ENCODE results near the gene LIPM. TPM values are rescaled to one million over a fixed set of nuclear protein-coding genes. Genes with fewer than 3 reads are reported as not detected.

LIPM gene
- polyA plus RNA-seq, 3 donors = not detected

DNA sequence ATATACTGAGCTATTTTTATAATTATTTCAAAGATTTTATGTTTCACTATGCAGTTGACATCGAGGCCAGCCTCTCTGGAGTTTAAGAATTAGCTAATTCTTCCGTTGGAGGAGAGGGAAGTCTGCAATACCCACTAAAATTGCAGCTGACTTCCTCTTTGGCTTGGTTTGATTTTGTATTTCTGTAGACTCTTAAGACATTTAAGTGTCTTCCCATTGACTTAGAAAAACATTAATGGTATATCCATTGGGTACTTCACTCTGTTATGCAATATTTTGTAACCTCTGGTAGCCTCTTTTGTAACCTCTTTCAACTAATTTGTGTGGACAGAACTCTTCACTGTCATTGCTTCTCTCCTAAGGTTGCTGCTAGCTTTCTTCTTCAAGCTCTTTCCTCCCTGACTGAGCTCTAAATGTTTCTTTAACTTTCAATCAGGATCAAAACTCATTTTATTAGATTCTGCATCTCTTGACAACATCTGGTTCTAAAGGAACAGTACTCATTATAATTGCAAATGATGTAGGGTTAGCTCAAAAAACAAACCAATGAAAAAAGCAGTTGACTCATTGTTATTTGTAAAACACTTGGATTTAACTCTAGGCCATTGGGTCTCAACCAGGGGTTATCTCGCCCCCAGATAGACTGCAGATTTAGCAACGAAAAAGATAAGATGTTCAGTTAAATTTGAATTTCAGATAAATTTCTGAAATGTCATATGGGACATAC is 50.8 kb downstream of the LIPM start:
- Mint-ChIP-seq H3K4me1 (peaks cover 88% of the 10 kb centered on the region), H3K27me3 (ENCODE audit: low read depth in 3 of 3) (peaks cover 0 to 4% (median 1%) of the 10 kb centered on the region in 3 donors), H3K36me3 (no peaks in the 10 kb centered on the region), H3K9me3 (no peaks in the 10 kb centered on the region), H3K27ac (peak overlapping the region; percentile 82 to 96 (median 94)), H3K4me3 (peak overlapping the region in 1 of 2 donors; percentile 67)
- Histone ChIP-seq H3K79me2 (ENCODE audit: insufficient read depth, low read length) (peaks cover 23% of the 10 kb centered on the region), H3K27ac (ENCODE audit: low read depth in 1 of 2, low read length in 2 of 2) (peak overlapping the region; percentile 44 to 79), H3K4me3 (replicated peaks in 1 of 3; ENCODE audit: low read depth in 2 of 3, low read length in 3 of 3) (peak overlapping the region in 1 of 3 experiments; percentile 67), H2AFZ (ENCODE audit: insufficient read depth, low read depth, low read length, poor library complexity, severe bottlenecking) (no peak overlapping the region), H4K20me1 (ENCODE audit: insufficient read depth, low read length) (no peaks in the 10 kb centered on the region), H3K4me2 (replicated peaks; ENCODE audit: extremely low read depth, low read length, poor library complexity, severe bottlenecking) (peak overlapping the region; percentile 74), H3K27me3 (ENCODE audit: control insufficient read depth in 2 of 2, insufficient read depth in 2 of 2, low read length in 2 of 2) (no peaks in the 10 kb centered on the region), H3K4me1 (ENCODE audit: control insufficient read depth in 1 of 2, insufficient read depth in 2 of 2, low read length in 2 of 2) (peaks cover 78% of the 10 kb centered on the region in 2 donors), H3K36me3 (replicated peaks in 1 of 2; ENCODE audit: control insufficient read depth in 1 of 2, insufficient read depth in 2 of 2, low read length in 2 of 2) (no peaks in the 10 kb centered on the region), H3K9me3 (replicated peaks in 1 of 2; ENCODE audit: control insufficient read depth in 1 of 2, insufficient read depth in 1 of 2, low read length in 2 of 2) (no peaks in the 10 kb centered on the region), H3K9ac (ENCODE audit: insufficient read depth, low read length, poor library complexity, severe bottlenecking) (no peak overlapping the region)
- intact Hi-C loops (cut with micrococcal nuclease) = loop anchor here in 1 of 2 donors (5.0 to 10.0 kb wide), 2 partner anchors 139 to 361 kb away; partner anchors contain the start of gene FAS
- WGBS (ENCODE audit: insufficient coverage) = 0% methylated on average over 1 of the region's 4 CpGs
- TF ChIP-seq, protein P1, sequence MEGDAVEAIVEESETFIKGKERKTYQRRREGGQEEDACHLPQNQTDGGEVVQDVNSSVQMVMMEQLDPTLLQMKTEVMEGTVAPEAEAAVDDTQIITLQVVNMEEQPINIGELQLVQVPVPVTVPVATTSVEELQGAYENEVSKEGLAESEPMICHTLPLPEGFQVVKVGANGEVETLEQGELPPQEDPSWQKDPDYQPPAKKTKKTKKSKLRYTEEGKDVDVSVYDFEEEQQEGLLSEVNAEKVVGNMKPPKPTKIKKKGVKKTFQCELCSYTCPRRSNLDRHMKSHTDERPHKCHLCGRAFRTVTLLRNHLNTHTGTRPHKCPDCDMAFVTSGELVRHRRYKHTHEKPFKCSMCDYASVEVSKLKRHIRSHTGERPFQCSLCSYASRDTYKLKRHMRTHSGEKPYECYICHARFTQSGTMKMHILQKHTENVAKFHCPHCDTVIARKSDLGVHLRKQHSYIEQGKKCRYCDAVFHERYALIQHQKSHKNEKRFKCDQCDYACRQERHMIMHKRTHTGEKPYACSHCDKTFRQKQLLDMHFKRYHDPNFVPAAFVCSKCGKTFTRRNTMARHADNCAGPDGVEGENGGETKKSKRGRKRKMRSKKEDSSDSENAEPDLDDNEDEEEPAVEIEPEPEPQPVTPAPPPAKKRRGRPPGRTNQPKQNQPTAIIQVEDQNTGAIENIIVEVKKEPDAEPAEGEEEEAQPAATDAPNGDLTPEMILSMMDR (IDR thresholded peaks at IDR 0.05) = no peak
- DNase-seq = peak; percentile 73 to 92 (median 83)

DNA sequence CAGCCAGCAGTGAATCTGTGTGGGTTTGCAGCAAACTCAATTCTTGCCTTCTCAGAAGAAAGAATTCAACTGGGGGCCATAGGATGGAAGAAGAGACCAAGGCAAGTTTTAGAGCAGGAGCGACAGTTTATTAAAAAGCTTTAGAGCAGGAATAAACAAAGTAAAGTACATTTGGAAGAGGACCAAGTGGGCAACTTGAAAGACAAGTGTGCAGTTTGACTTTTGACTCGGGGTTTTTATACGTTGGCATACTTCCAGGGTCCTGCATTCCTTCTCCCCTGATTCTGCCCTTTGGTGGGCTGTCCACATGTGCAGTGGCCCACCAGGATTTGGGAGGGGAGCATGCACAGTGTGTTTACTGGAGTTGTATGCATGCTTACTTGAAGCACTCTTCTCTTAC is 52.2 kb downstream of the LIPM start:
- TF ChIP-seq, protein P1 (IDR thresholded peaks at IDR 0.05) = no peak
- peak overlapping the region in 1 of 3 experiments; percentile 19 for H3K4me3 ChIP-seq (replicated peaks in 1 of 3; ENCODE audit: low read depth in 2 of 3, low read length in 3 of 3)
- Mint-ChIP-seq H3K27ac (peak overlapping the region in 3 of 7 donors; percentile 93 to 96 (median 94)), H3K27me3 (ENCODE audit: low read depth in 3 of 3) (peaks cover 0 to 4% (median 1%) of the 10 kb centered on the region in 3 donors), H3K4me3 (no peak overlapping the region), H3K9me3 (no peaks in the 10 kb centered on the region), H3K4me1 (peaks cover 85% of the 10 kb centered on the region), H3K36me3 (no peaks in the 10 kb centered on the region)
- H3K9me3 ChIP-seq (replicated peaks in 1 of 2; ENCODE audit: control insufficient read depth in 1 of 2, insufficient read depth in 1 of 2, low read length in 2 of 2) = no peaks in the 10 kb centered on the region
- peak overlapping the region in 1 of 2 donors; percentile 79 for H3K27ac ChIP-seq (ENCODE audit: low read depth in 1 of 2, low read length in 2 of 2)
- no peak for DNase-seq
- WGBS (ENCODE audit: insufficient coverage) = 83% methylated on average over 3 of the region's 3 CpGs
- H3K9ac ChIP-seq (ENCODE audit: insufficient read depth, low read length, poor library complexity, severe bottlenecking) = no peak overlapping the region
- intact Hi-C loops (cut with micrococcal nuclease) = loop anchor here in 1 of 2 donors (5.0 to 10.0 kb wide), 2 partner anchors 138 to 360 kb away; partner anchors contain the start of gene FAS
- peak overlapping the region; percentile 12 for H2AFZ ChIP-seq (ENCODE audit: insufficient read depth, low read depth, low read length, poor library complexity, severe bottlenecking)
- H3K4me2 ChIP-seq (replicated peaks; ENCODE audit: extremely low read depth, low read length, poor library complexity, severe bottlenecking) = no peak overlapping the region
- H4K20me1 ChIP-seq (ENCODE audit: insufficient read depth, low read length) = no peaks in the 10 kb centered on the region
- peaks cover 72 to 74% of the 10 kb centered on the region in 2 donors for H3K4me1 ChIP-seq (ENCODE audit: control insufficient read depth in 1 of 2, insufficient read depth in 2 of 2, low read length in 2 of 2)
- no peaks in the 10 kb centered on the region for H3K27me3 ChIP-seq (ENCODE audit: control insufficient read depth in 2 of 2, insufficient read depth in 2 of 2, low read length in 2 of 2)
- peaks cover 18% of the 10 kb centered on the region for H3K79me2 ChIP-seq (ENCODE audit: insufficient read depth, low read length)
- no peaks in the 10 kb centered on the region for H3K36me3 ChIP-seq (replicated peaks in 1 of 2; ENCODE audit: control insufficient read depth in 1 of 2, insufficient read depth in 2 of 2, low read length in 2 of 2)

All from CD14-positive monocyte (primary cell).